Sigmoid colon (tissue), 7 donors: ENCODE data around the gene SGO2. TPM values are rescaled to one million over a fixed set of nuclear protein-coding genes. Genes with fewer than 3 reads are reported as not detected.
A peak's percentile ranks its signal among the peaks of the same experiment; 100 is the strongest.

Experiments
- DNase-seq: peaks from one replicate; pipeline ENCODE4 v3.0.0-alpha.2; 2019
- H3K27ac ChIP-seq, 4 donors: fragments of 200-600 bp; sonication (generic); one replicate each; pipeline ENCODE4 v1.5.1; 2016 to 2019; ENCODE audit warnings: mild to moderate bottlenecking in 1 of 4
- H3K27me3 ChIP-seq, 3 donors: fragments of 200-600 bp; sonication (generic); one replicate each; pipeline ENCODE4 v1.5.1; 2019; ENCODE audit warnings: mild to moderate bottlenecking in 1 of 3
- H3K36me3 ChIP-seq, 4 donors: fragments of 200-600 bp; sonication (generic); one replicate each; pipeline ENCODE4 v1.5.1; 2016 to 2019
- H3K4me1 ChIP-seq, 4 donors: fragments of 200-600 bp; sonication (generic); one replicate each; pipeline ENCODE4 v1.5.1; 2017 to 2019
- H3K4me3 ChIP-seq, 4 donors: fragments of 200-600 bp; sonication (generic); one replicate each; pipeline ENCODE4 v1.5.1; 2017 to 2019; ENCODE audit warnings: mild to moderate bottlenecking in 2 of 4, moderate library complexity in 1 of 4
- H3K9me3 ChIP-seq, 4 donors: fragments of 200-600 bp in 3 of 4; sonication (generic) in 3 of 4; one replicate each; pipeline versions ENCODE4 v1.5.1 to v1.6.1; 2013 to 2019
- CTCF ChIP-seq, 4 experiments: fragments of 450-650 bp in 3 of 4; fragments of 200-600 bp in 1 of 4; IDR thresholded peaks; one replicate each; pipeline ENCODE4 v1.5.1; 2016 to 2019; ENCODE audit warnings: antibody characterized with exemption in 4 of 4, mild to moderate bottlenecking in 3 of 4, moderate library complexity in 2 of 4
- EP300 ChIP-seq, 4 donors: sonication (generic); formaldehyde crosslinking; IDR thresholded peaks; one replicate each; pipeline ENCODE4 v1.6.1; 2017; ENCODE audit warnings: antibody characterized with exemption in 4 of 4
- POLR2A ChIP-seq, 2 donors: fragments of 450-650 bp; IDR thresholded peaks; one replicate each; pipeline ENCODE4 v1.6.1; 2016; ENCODE audit warnings: antibody characterized with exemption in 2 of 2, mild to moderate bottlenecking in 2 of 2, moderate library complexity in 2 of 2
- POLR2AphosphoS5 ChIP-seq, 4 donors: sonication (generic); formaldehyde crosslinking; IDR thresholded peaks; one replicate each; pipeline ENCODE4 v1.6.1; 2017; ENCODE audit warnings: antibody characterized with exemption in 4 of 4
- WGBS, 2 donors: extraction: QIAGEN DNeasy Blood & Tissue Kit; methylation state at CpG; one replicate each; pipeline ENCODE4 v1.1.7; 2013; 5-methylcytosine and 5-hydroxymethylcytosine counted together
- intact Hi-C: fragments of 100-400 bp; cut with DNase I; formaldehyde crosslinking; loops from one replicate; pipeline ENCODE4 v1.15.1; 2023
- polyA plus RNA-seq, 3 donors: library from polyadenylated mRNA; stranded (reverse); fragments of 200-250 nt; gene quantifications; one replicate each; pipeline ENCODE4 v1.2.3, GENCODE V29; 2013
- total RNA-seq, 4 donors: library from RNA; depleted of rRNA; stranded (reverse); fragments of >200 nt; gene quantifications; one replicate each; pipeline ENCODE4 v1.1.0, GENCODE V29; 2016
- donor health status: healthy with polysubstance abuse.
- donor health status: Bipolar disorder and iron deficiency.
- donor health status: healthy.

Gene SGO2
- total and polyA plus RNA-seq, 7 donors, result 0.60 to 5.0 (median 2.2) TPM

GRCh38 chr2:200578778-200579177, 52.8 kb downstream of the SGO2 start:
- no peaks in the 10 kb centered on the region for H3K27me3 ChIP-seq
- no peak overlapping the region for H3K27ac ChIP-seq
- no peaks in the 10 kb centered on the region for H3K9me3 ChIP-seq
- peak in 1 of 4 experiments; percentile 22 for TF ChIP-seq CTCF (IDR thresholded peaks at IDR 0.05)
- no peak for TF ChIP-seq POLR2A (IDR thresholded peaks at IDR 0.05)
- TF ChIP-seq POLR2AphosphoS5 (IDR thresholded peaks at IDR 0.05), result no peak
- no peak for TF ChIP-seq EP300 (IDR thresholded peaks at IDR 0.05)
- WGBS, 2 donors, result 19 to 33% methylated on average over 1 of the region's 1 CpG
- no peak overlapping the region for H3K4me3 ChIP-seq
- intact Hi-C loops, result no loop called here
- no peaks in the 10 kb centered on the region for H3K4me1 ChIP-seq
- no peak for DNase-seq
- H3K36me3 ChIP-seq, result no peaks in the 10 kb centered on the region

- no peaks in the 10 kb centered on the region for H3K36me3 ChIP-seq
- no peak overlapping the region for H3K27ac ChIP-seq
- TF ChIP-seq CTCF (IDR thresholded peaks at IDR 0.05) (no peak), POLR2A (IDR thresholded peaks at IDR 0.05) (no peak), EP300 (IDR thresholded peaks at IDR 0.05) (no peak), POLR2AphosphoS5 (IDR thresholded peaks at IDR 0.05) (no peak)
- no peak for DNase-seq
- 64 to 89% methylated on average over 3 of the region's 3 CpGs for WGBS, 2 donors
- no peaks in the 10 kb centered on the region for H3K9me3 ChIP-seq
- H3K4me1 ChIP-seq, result peaks cover 0 to 8% (median 7%) of the 10 kb centered on the region in 4 donors
- intact Hi-C loops, result loop anchor here (10.0 kb wide), 1 partner anchor 120 kb away; no protein-coding TSS in a partner anchor
- no peak overlapping the region for H3K4me3 ChIP-seq
- no peaks in the 10 kb centered on the region for H3K27me3 ChIP-seq
Observed at GRCh38 chr2:200584639-200585038, 58.6 kb downstream of the SGO2 start.

GRCh38 chr2:200585340-200585729, 59.3 kb downstream of the SGO2 start:
- Histone ChIP-seq H3K9me3 (no peaks in the 10 kb centered on the region), H3K36me3 (no peaks in the 10 kb centered on the region), H3K4me1 (peaks cover 0 to 8% (median 7%) of the 10 kb centered on the region in 4 donors), H3K4me3 (peak overlapping the region; percentile 40 to 66 (median 48)), H3K27me3 (no peaks in the 10 kb centered on the region), H3K27ac (peak overlapping the region in 3 of 4 donors; percentile 58 to 83 (median 75))
- WGBS, 2 donors, result 3 to 15% methylated on average over 2 of the region's 2 CpGs
- no peak for DNase-seq
- intact Hi-C loops, result loop anchor here (10.0 kb wide), 1 partner anchor 119 kb away; no protein-coding TSS in a partner anchor
- TF ChIP-seq POLR2A (IDR thresholded peaks at IDR 0.05), result no peak
- TF ChIP-seq CTCF (IDR thresholded peaks at IDR 0.05), result no peak
- TF ChIP-seq POLR2AphosphoS5 (IDR thresholded peaks at IDR 0.05), result no peak
- TF ChIP-seq EP300 (IDR thresholded peaks at IDR 0.05), result no peak

GRCh38 chr2:200585730-200586643, 60.0 kb downstream of the SGO2 start, which contains the start of gene AOX1:
Gene AOX1 (plus strand): TSS chr2:200586014. CDS start chr2:200586109, 95 bp downstream.
- Histone ChIP-seq H3K4me1 (peaks cover 0 to 8% (median 7%) of the 10 kb centered on the region in 4 donors), H3K9me3 (no peaks in the 10 kb centered on the region), H3K36me3 (no peaks in the 10 kb centered on the region), H3K4me3 (peak within 1 kb of the TSS; percentile 40 to 66 (median 48)), H3K27me3 (no peaks in the 10 kb centered on the region), H3K27ac (peak within 1 kb of the TSS; percentile 57 to 83 (median 66))
- intact Hi-C loops, result loop anchor here (10.0 kb wide), 1 partner anchor 119 kb away; no protein-coding TSS in a partner anchor
- peak; percentile 90 for DNase-seq
- WGBS, 2 donors, result 9 to 28% methylated on average over 62 of the region's 62 CpGs
- TF ChIP-seq POLR2AphosphoS5 (IDR thresholded peaks at IDR 0.05) (peak in 3 of 4 donors; percentile 35 to 70 (median 43)), POLR2A (IDR thresholded peaks at IDR 0.05) (no peak), CTCF (IDR thresholded peaks at IDR 0.05) (no peak)
